DMS 273 (cell line): Measurements from ENCODE around the gene TNPO1.

Experiments
- DNase-seq: peaks from one replicate; lab custom pipeline; 2025; ENCODE audit not compliant: unreplicated experiment; lab: John Stamatoyannopoulos, UW

Gene TNPO1

DNA sequence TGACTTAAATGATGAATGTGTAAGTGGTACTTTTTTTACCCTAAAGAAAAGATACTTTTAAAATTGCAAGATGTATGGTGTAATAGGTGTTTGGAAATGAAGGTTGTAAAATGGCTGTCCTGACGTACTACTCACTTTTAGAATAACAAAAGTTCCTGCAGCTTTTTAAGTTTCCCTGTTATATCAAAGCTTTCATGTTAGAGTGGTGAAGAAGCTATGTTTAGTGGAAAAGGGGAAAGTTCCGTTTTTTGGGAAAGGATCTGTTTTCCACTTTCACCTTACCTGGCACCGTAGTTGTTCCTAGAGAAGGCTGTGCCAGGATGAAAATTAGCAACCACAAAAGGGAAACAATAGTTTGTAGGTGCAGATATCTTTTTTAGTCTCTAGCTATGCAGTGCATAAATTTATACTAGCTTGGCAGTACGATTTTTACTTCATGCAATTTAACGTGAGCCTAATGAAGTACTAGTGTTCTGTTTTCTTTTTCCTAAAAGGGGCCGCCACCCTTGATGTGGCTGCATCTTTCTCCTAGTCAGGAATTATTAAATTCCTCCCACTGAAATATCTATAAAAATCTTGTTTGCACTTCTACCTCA lies 1.3 kb downstream of the TNPO1 start:
- DNase-seq: peak; percentile 19

GRCh38 chr5:72818866-72819534 lies 2.5 kb downstream of the TNPO1 start:
- DNase-seq: peak; percentile 85

DNA sequence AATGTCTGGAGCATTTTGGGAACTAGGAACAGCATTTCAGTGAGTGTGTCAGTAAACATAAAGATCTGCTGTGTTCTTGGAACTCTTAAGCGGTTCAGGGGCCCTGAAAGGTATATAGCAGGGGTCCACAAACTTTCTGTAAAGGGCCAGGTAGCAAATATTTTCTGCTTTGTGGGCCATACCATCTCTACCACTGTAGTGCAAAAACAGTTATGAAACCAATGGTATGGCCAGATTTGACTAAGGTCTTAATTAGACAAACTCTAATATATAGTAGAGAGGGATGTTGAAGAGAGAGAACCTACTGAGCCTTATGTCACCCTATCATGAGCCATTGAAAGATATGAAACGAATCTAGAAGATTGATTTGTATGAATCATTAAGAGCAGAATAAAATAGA lies 5.3 kb downstream of the TNPO1 start:
- DNase-seq: no peak

GRCh38 chr5:72822944-72823343 lies 6.5 kb downstream of the TNPO1 start:
- no peak for DNase-seq

DNA sequence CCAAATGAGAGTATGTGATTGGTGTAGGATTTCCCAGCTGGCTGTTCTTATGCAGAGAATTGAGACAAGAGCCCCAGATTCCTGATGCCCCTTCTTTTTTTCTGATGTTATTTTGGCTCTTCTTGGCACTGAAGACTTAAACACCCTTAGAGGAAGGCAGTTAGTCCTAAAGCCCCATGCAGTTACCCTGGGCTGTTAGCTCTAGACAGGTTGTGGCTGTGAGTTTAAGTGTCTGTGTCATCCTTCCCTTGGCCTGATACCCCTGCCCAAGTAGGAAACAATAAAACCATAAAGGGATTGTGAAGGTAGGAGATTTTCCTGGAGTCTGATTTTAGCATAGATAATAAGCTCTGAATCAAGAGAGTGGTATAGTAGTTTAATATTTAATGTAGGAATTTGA lies 13.2 kb downstream of the TNPO1 start:
- DNase-seq: no peak

- no peak for DNase-seq
Measured at GRCh38 chr5:72830362-72830761, 13.9 kb downstream of the TNPO1 start.

- DNase-seq: no peak
Measured at GRCh38 chr5:72831685-72832084, 15.2 kb downstream of the TNPO1 start.

- no peak for DNase-seq
Measured at GRCh38 chr5:72834924-72835323, 18.5 kb downstream of the TNPO1 start.

- DNase-seq: no peak
Measured at GRCh38 chr5:72835633-72836032, 19.2 kb downstream of the TNPO1 start.

GRCh38 chr5:72836810-72837209 lies 20.3 kb downstream of the TNPO1 start:
- DNase-seq: no peak

DNA sequence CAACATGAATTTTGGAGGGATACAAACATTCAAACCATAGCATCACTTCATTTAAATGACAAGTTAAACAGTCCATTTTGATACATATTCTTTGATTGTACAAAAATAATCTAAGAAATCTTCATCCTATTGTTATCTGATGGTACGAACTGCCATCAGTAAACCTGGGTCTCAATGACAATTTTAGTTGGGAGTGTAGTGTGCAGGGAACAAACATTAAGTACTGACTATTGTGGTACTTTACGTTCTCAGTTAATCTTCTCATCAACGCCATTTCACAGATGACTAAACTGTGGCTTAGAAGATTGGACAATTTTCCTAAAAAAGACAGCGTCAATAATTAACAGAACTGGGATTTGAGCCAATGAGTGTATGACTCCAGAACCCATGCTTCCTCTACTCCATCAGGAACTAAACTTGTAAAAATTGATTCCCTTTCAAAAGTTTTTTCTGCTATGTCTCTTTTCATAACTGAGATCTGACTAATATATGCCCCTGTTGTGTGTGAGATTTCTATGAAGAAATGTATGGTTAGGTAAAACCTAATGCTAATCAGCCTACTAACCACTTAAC lies 21.1 kb downstream of the TNPO1 start:
- DNase-seq: no peak

GRCh38 chr5:72840041-72840440 lies 23.6 kb downstream of the TNPO1 start:
- DNase-seq: no peak

DNA sequence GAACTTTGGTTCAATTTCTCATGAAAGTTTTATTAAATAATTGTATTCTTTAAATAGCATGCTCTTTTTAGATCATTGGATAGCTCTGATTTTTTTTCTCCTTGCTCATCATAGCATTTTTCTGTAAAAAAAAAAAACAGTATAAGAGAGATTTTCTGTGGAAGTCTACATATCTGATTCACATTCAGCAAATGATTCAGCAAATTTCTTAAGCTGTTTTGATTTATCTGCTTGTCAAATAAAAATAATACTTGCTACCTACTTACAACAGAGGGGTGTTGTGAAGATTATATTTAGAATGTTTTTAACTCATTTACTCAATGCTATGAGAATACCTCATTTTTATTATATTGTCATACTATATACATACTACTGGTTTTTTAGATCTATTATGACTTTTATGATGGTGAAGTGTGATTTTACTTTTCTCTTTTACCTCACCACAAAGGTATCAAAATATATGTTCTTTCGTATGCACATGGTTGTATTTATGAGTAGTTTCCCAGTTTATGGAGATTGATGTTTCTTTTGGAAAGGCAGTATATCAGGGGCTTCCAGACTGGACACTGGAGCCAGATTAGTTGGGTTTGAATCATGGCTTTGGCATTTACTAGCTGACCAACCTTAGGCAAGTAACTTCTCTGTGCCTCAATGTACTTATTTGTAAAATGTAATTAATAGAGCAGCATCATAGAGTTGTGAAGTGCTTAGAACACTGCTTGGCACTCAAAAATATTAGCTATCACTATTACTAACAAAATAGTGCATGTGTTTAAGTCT lies 25.5 kb downstream of the TNPO1 start:
- no peak for DNase-seq

GRCh38 chr5:72842816-72843215 lies 26.4 kb downstream of the TNPO1 start:
- DNase-seq: peak; percentile 7

- DNase-seq: no peak
Measured at GRCh38 chr5:72844218-72844603, 27.8 kb downstream of the TNPO1 start.

GRCh38 chr5:72845889-72846288 lies 29.4 kb downstream of the TNPO1 start:
- DNase-seq: no peak

- peak; percentile 11 for DNase-seq
Measured at GRCh38 chr5:72846483-72846882, 30.0 kb downstream of the TNPO1 start.

- peak; percentile 14 for DNase-seq
Measured at GRCh38 chr5:72847439-72847838, 31.0 kb downstream of the TNPO1 start.

GRCh38 chr5:72847989-72848473 lies 31.6 kb downstream of the TNPO1 start:
- peak; percentile 95 for DNase-seq

GRCh38 chr5:72848474-72849428 lies 32.3 kb downstream of the TNPO1 start:
- peak; percentile 80 for DNase-seq

DNA sequence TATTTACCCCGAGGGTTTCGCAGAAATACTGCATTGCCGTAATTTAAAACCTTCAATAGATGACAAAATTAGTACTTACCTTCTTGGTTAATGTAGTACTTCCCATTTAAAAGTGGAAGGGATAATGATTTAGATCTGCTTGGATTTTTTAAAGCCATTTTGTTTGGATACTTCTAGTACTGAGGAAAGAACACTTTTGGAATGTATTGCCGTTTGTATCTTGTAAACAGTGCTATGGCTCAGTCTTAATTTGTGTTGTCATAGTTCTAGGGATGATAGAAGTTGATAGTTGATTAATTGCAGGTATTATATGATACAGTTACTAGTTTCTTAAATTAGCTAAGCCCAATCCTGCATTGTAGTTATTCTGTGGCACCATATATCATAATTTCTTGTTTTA lies 33.1 kb downstream of the TNPO1 start:
- DNase-seq: no peak
